Prostate gland (tissue), 2 donors: ENCODE measurements around the gene GALR1. TPM values are rescaled to one million over a fixed set of nuclear protein-coding genes. Genes with fewer than 3 reads are reported as not detected.

Source experiments
- DNase-seq: peaks from one replicate; pipeline ENCODE4 v3.0.0-alpha.2; 2019; ENCODE audit warnings: low spot score
- H3K27ac ChIP-seq, 2 donors: fragments of 200-600 bp; sonication (generic); 2 replicates each; pipeline ENCODE4 v1.5.1; 2017 to 2019
- H3K27me3 ChIP-seq: fragments of 200-600 bp; sonication (generic); replicated peaks from 2 replicates; pipeline ENCODE4 v1.5.1; 2019; ENCODE audit not compliant: insufficient read depth
- H3K36me3 ChIP-seq, 2 donors: fragments of 200-600 bp; sonication (generic); 1 replicate in 1 of 2; 2 replicates in 1 of 2; pipeline versions ENCODE4 v1.5.1 to v1.8.1; 2017 to 2019
- H3K4me1 ChIP-seq: fragments of 200-600 bp; sonication (generic); replicated peaks from 2 replicates; pipeline ENCODE4 v1.5.1; 2019
- H3K4me3 ChIP-seq, 2 donors: fragments of 200-600 bp; sonication (generic); 2 replicates each; pipeline ENCODE4 v1.5.1; 2017 to 2019
- H3K9me3 ChIP-seq: fragments of 200-600 bp; sonication (generic); 2 replicates; pipeline ENCODE4 v1.5.1; 2017
- POLR2A ChIP-seq: fragments of 450-650 bp; IDR thresholded peaks from one replicate; pipeline ENCODE4 v1.6.1; 2016; ENCODE audit warnings: antibody characterized with exemption, mild to moderate bottlenecking
- POLR2AphosphoS5 ChIP-seq: sonication (generic); formaldehyde crosslinking; IDR thresholded peaks from one replicate; pipeline ENCODE4 v1.6.1; 2017; ENCODE audit warnings: antibody characterized with exemption
- WGBS: methylation state at CpG from one replicate; pipeline ENCODE4 v1.1.5; 2018; 5-methylcytosine and 5-hydroxymethylcytosine counted together
- intact Hi-C: fragments of 100-400 bp; cut with DNase I; formaldehyde crosslinking; loops from one replicate; pipeline ENCODE4 v1.14.2; 2022
- total RNA-seq, 2 donors: library from RNA; depleted of rRNA; stranded (reverse); fragments of >200 nt; gene quantifications; one replicate each; pipeline ENCODE4 v1.1.0, GENCODE V29; 2016
- TF ChIP-seq, protein P1 (sequence below), 4 experiments: fragments of 200-600 bp in 2 of 4; fragments of 450-650 bp in 2 of 4; sonication (generic) in 2 of 4; IDR thresholded peaks; 1 replicate in 3 of 4; 2 replicates in 1 of 4; pipeline ENCODE4 v1.5.1; 2016 to 2019; ENCODE audit warnings: antibody characterized with exemption in 4 of 4, mild to moderate bottlenecking in 2 of 4, moderate library complexity in 2 of 4

The GALR1 gene
- total RNA-seq, 2 donors from 2014 or later = 0.14 to 0.34 TPM

GRCh38 chr18:77300579-77300978 lies 50.9 kb downstream of the GALR1 start:
- Histone ChIP-seq H3K27me3 (peaks cover 2% of the 10 kb centered on the region), H3K9me3 (no peaks in the 10 kb centered on the region), H3K4me1 (no peaks in the 10 kb centered on the region), H3K27ac (no peak overlapping the region), H3K36me3 (no peaks in the 10 kb centered on the region), H3K4me3 (no peak overlapping the region)
- WGBS = 75% methylated on average over 7 of the region's 7 CpGs
- no peak for TF ChIP-seq POLR2A
- TF ChIP-seq, protein P1, sequence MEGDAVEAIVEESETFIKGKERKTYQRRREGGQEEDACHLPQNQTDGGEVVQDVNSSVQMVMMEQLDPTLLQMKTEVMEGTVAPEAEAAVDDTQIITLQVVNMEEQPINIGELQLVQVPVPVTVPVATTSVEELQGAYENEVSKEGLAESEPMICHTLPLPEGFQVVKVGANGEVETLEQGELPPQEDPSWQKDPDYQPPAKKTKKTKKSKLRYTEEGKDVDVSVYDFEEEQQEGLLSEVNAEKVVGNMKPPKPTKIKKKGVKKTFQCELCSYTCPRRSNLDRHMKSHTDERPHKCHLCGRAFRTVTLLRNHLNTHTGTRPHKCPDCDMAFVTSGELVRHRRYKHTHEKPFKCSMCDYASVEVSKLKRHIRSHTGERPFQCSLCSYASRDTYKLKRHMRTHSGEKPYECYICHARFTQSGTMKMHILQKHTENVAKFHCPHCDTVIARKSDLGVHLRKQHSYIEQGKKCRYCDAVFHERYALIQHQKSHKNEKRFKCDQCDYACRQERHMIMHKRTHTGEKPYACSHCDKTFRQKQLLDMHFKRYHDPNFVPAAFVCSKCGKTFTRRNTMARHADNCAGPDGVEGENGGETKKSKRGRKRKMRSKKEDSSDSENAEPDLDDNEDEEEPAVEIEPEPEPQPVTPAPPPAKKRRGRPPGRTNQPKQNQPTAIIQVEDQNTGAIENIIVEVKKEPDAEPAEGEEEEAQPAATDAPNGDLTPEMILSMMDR (IDR thresholded peaks at IDR 0.05) = no peak
- TF ChIP-seq POLR2AphosphoS5 = no peak
- intact Hi-C loops = no loop called here
- DNase-seq = no peak

DNA sequence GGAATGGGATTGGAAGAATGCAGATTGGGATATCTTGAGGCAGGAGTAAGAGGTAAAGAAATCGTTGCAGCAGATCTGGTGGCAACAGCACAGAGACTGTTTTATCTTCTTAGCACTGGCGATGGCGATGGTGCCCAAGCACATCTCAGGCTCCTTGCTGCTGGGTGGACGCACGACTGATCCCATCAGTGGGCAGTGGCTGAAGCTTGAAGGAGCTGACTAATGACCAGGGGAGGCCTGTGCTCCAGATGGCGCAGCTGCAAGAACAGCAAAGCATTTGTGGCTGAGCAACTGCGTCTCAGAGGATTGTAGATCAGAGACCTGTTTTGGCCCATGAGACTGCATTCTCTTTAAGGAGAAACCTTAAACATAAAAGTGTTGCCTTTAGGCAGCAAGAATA lies 54.6 kb downstream of the GALR1 start:
- no peaks in the 10 kb centered on the region for H3K36me3 ChIP-seq
- WGBS = 89% methylated on average over 7 of the region's 7 CpGs
- TF ChIP-seq, protein P1 (IDR thresholded peaks at IDR 0.05) = no peak
- TF ChIP-seq POLR2A (no peak), POLR2AphosphoS5 (no peak)

GRCh38 chr18:77305676-77306075 lies 56.0 kb downstream of the GALR1 start:
- H3K4me3 ChIP-seq = no peak overlapping the region
- TF ChIP-seq, protein P1 (IDR thresholded peaks at IDR 0.05) = no peak
- no peak for TF ChIP-seq POLR2A
- no peak for TF ChIP-seq POLR2AphosphoS5
- WGBS = 95% methylated on average over 4 of the region's 4 CpGs

More for the DNA sequence above, 54.6 kb downstream of the GALR1 start:
- intact Hi-C loops = no loop called here
- Histone ChIP-seq H3K9me3 (no peaks in the 10 kb centered on the region), H3K27me3 (no peaks in the 10 kb centered on the region), H3K4me3 (no peak overlapping the region), H3K27ac (no peak overlapping the region), H3K4me1 (no peaks in the 10 kb centered on the region)
- DNase-seq = no peak

DNA sequence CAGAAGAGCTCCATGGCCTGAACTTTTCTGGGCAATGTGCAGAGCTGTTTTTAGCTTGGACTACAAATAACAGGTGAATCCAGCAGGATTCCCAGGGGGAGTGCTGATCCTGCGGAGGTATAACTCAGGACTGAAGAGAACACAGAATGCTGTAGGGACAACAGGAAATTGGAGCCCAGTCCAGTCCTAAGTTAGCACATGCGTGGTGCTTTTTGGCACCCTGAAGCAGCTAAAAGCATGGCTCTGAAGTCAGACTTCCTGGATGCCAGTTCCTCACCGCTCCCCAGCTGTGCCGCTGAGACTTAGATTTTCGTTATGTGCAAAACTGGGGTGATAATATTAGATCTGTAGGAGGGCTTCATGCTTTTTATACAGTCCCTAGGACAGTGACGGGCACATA lies 58.6 kb downstream of the GALR1 start:
- TF ChIP-seq, protein P1 (IDR thresholded peaks at IDR 0.05) = no peak
- TF ChIP-seq POLR2AphosphoS5 = no peak
- no peak for TF ChIP-seq POLR2A
- no peaks in the 10 kb centered on the region for H3K27me3 ChIP-seq
- H3K4me3 ChIP-seq = no peak overlapping the region
- whole genome bisulfite sequencing = 81% methylated on average over 6 of the region's 6 CpGs
- no peaks in the 10 kb centered on the region for H3K9me3 ChIP-seq
- no peak overlapping the region for H3K27ac ChIP-seq
- no peak for DNase-seq
- no peaks in the 10 kb centered on the region for H3K36me3 ChIP-seq
- no peaks in the 10 kb centered on the region for H3K4me1 ChIP-seq
- intact Hi-C loops = no loop called here

More at GRCh38 chr18:77305676-77306075, 56.0 kb downstream of the GALR1 start:
- no peaks in the 10 kb centered on the region for H3K36me3 ChIP-seq
- H3K27ac ChIP-seq = no peak overlapping the region
- H3K9me3 ChIP-seq = no peaks in the 10 kb centered on the region
- DNase-seq = no peak
- no peaks in the 10 kb centered on the region for H3K4me1 ChIP-seq
- intact Hi-C loops = no loop called here
- H3K27me3 ChIP-seq = no peaks in the 10 kb centered on the region

GRCh38 chr18:77314511-77314910 lies 64.9 kb downstream of the GALR1 start:
- 85% methylated on average over 6 of the region's 6 CpGs for WGBS
- intact Hi-C loops = no loop called here
- TF ChIP-seq, protein P1 (IDR thresholded peaks at IDR 0.05) = no peak
- TF ChIP-seq POLR2A = no peak
- no peak for TF ChIP-seq POLR2AphosphoS5
- no peak overlapping the region for H3K27ac ChIP-seq
- no peaks in the 10 kb centered on the region for H3K36me3 ChIP-seq
- DNase-seq = no peak
- H3K4me3 ChIP-seq = no peak overlapping the region
- no peaks in the 10 kb centered on the region for H3K4me1 ChIP-seq
- no peaks in the 10 kb centered on the region for H3K9me3 ChIP-seq
- no peaks in the 10 kb centered on the region for H3K27me3 ChIP-seq
